Thyroid gland (tissue), 4 donors: Measurements from ENCODE around the gene MOBP. TPM values are rescaled to one million over a fixed set of nuclear protein-coding genes. Genes with fewer than 3 reads are reported as not detected.

Experiments
- DNase-seq, 2 donors: peaks; one replicate each; pipeline ENCODE4 v3.0.0-alpha.2; 2019
- H3K27ac ChIP-seq, 3 donors: fragments of 200-600 bp; sonication (generic); 1 replicate in 2 of 3; 2 replicates in 1 of 3; pipeline ENCODE4 v1.5.1; 2016 to 2019; ENCODE audit warnings: mild to moderate bottlenecking in 1 of 3, moderate library complexity in 1 of 3
- H3K27me3 ChIP-seq: fragments of 200-600 bp; sonication (generic); one replicate; pipeline ENCODE4 v1.5.1; 2019
- H3K36me3 ChIP-seq, 2 donors: fragments of 200-600 bp; sonication (generic); one replicate each; pipeline ENCODE4 v1.5.1; 2016 to 2019
- H3K4me1 ChIP-seq, 2 donors: fragments of 200-600 bp; sonication (generic); one replicate each; pipeline ENCODE4 v1.5.1; 2017 to 2019
- H3K4me3 ChIP-seq, 3 donors: fragments of 200-600 bp; sonication (generic); replicated peaks in 1 of 3; 1 replicate in 2 of 3; 2 replicates in 1 of 3; pipeline ENCODE4 v1.5.1; 2016; ENCODE audit warnings: mild to moderate bottlenecking in 1 of 3
- H3K9me3 ChIP-seq: fragments of 200-600 bp; sonication (generic); one replicate; pipeline ENCODE4 v1.5.1; 2017
- CTCF ChIP-seq, 6 experiments: fragments of 200-600 bp in 3 of 6; fragments of 450-650 bp in 3 of 6; sonication (generic) in 3 of 6; IDR thresholded peaks; one replicate each; pipeline ENCODE4 v1.5.1; 2016 to 2019; ENCODE audit warnings: antibody characterized with exemption in 6 of 6, mild to moderate bottlenecking in 2 of 6, inconsistent platforms in 1 of 6, moderate library complexity in 1 of 6
- POLR2A ChIP-seq, 2 donors: fragments of 450-650 bp; IDR thresholded peaks; one replicate each; pipeline ENCODE4 v1.6.1; 2017; ENCODE audit warnings: antibody characterized with exemption in 2 of 2, mild to moderate bottlenecking in 2 of 2, moderate library complexity in 1 of 2
- WGBS, 2 donors: methylation state at CpG; one replicate each; pipeline ENCODE4 v1.1.5; 2017; 5-methylcytosine and 5-hydroxymethylcytosine counted together
- intact Hi-C: fragments of 100-400 bp; cut with DNase I; formaldehyde crosslinking; loops from one replicate; pipeline ENCODE4 v1.15.1; 2023
- total RNA-seq, 4 donors: library from RNA; depleted of rRNA; stranded (reverse); fragments of >200 nt; gene quantifications; one replicate each; pipeline ENCODE4 v1.2.3, GENCODE V29; 2016

MOBP gene
- total RNA-seq, 4 donors from 2014 or later: not detected

DNA sequence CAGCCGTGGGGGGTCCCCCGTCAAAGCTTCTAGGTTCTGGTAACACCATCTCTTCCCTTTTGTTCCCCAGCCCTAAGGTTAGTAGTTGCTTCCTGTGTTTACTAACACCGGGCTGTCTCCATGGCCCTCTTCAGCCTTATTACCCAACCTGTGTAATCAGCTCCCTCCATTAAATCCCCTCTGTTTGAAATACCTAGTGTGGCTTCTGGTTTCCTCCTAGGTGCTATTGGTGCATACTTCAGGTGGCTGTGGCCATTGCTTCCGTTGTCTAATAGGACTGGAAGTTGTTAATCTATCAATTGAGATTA lies 35.3 kb downstream of the MOBP start:
- intact Hi-C loops: no loop called here
- Histone ChIP-seq H3K27ac (no peak overlapping the region), H3K27me3 (no peaks in the 10 kb centered on the region), H3K36me3 (no peaks in the 10 kb centered on the region), H3K9me3 (no peaks in the 10 kb centered on the region), H3K4me1 (no peaks in the 10 kb centered on the region), H3K4me3 (no peak overlapping the region)
- 42 to 71% methylated on average over 4 of the region's 4 CpGs for WGBS, 2 donors
- TF ChIP-seq POLR2A (IDR thresholded peaks at IDR 0.05) (no peak), CTCF (IDR thresholded peaks at IDR 0.05) (no peak)
- no peak for DNase-seq

GRCh38 chr3:39505866-39506742 lies 38.6 kb downstream of the MOBP start:
- H3K4me3 ChIP-seq: no peak overlapping the region
- TF ChIP-seq CTCF (IDR thresholded peaks at IDR 0.05) (no peak), POLR2A (IDR thresholded peaks at IDR 0.05) (no peak)
- no peaks in the 10 kb centered on the region for H3K36me3 ChIP-seq
- no peaks in the 10 kb centered on the region for H3K4me1 ChIP-seq
- 44 to 51% methylated on average over 12 of the region's 12 CpGs for WGBS, 2 donors
- no peaks in the 10 kb centered on the region for H3K9me3 ChIP-seq
- H3K27me3 ChIP-seq: no peaks in the 10 kb centered on the region
- intact Hi-C loops: no loop called here
- no peak overlapping the region for H3K27ac ChIP-seq
- DNase-seq: no peak

GRCh38 chr3:39506863-39507262 lies 39.4 kb downstream of the MOBP start:
- H3K36me3 ChIP-seq: no peaks in the 10 kb centered on the region
- TF ChIP-seq POLR2A (IDR thresholded peaks at IDR 0.05): no peak
- no peak for TF ChIP-seq CTCF (IDR thresholded peaks at IDR 0.05)
- H3K4me3 ChIP-seq: no peak overlapping the region
- intact Hi-C loops: no loop called here
- H3K27ac ChIP-seq: no peak overlapping the region
- no peaks in the 10 kb centered on the region for H3K9me3 ChIP-seq
- no peaks in the 10 kb centered on the region for H3K4me1 ChIP-seq
- no peak for DNase-seq
- 77 to 81% methylated on average over 1 of the region's 1 CpG for WGBS, 2 donors
- no peaks in the 10 kb centered on the region for H3K27me3 ChIP-seq

DNA sequence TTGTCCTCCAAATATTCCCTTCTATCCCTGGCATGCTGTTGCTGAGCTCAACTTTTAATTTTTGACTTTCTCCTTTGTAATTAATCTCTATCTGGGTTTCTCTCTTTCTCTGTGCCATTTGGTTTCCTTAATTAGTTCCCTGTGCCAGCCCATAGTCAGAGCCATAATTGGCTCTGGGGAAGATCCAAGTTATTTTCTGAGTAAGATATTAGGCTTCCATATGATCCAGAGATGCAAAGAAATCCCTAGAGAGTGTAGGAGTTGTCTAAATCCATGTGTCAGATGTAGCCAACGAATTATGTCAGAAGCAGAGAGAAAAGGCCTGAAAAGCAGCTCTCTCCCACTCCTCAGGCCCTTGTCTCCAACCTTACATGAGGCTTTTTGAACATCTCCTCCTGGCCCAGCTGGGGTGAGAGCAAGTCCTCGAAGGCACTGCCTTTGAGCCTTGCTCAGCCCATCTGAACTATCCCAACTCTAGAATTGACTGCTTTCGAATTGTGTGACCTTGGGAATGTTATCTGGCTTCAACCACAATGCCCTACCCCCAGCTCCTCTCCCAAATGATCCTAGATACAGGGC lies 46.4 kb downstream of the MOBP start:
- TF ChIP-seq POLR2A (IDR thresholded peaks at IDR 0.05): no peak
- no peak for TF ChIP-seq CTCF (IDR thresholded peaks at IDR 0.05)
- H3K27me3 ChIP-seq: no peaks in the 10 kb centered on the region
- H3K36me3 ChIP-seq: no peaks in the 10 kb centered on the region
- intact Hi-C loops: no loop called here
- H3K27ac ChIP-seq: no peak overlapping the region
- H3K4me3 ChIP-seq: no peak overlapping the region
- WGBS, 2 donors: 90 to 95% methylated on average over 3 of the region's 3 CpGs
- DNase-seq: no peak
- H3K4me1 ChIP-seq: no peaks in the 10 kb centered on the region
- H3K9me3 ChIP-seq: no peaks in the 10 kb centered on the region

GRCh38 chr3:39515681-39516441 lies 48.4 kb downstream of the MOBP start:
- TF ChIP-seq POLR2A (IDR thresholded peaks at IDR 0.05): no peak
- TF ChIP-seq CTCF (IDR thresholded peaks at IDR 0.05): no peak
- Histone ChIP-seq H3K27me3 (no peaks in the 10 kb centered on the region), H3K36me3 (no peaks in the 10 kb centered on the region), H3K9me3 (no peaks in the 10 kb centered on the region), H3K27ac (no peak overlapping the region), H3K4me1 (no peaks in the 10 kb centered on the region), H3K4me3 (no peak overlapping the region)
- DNase-seq: no peak
- intact Hi-C loops: no loop called here
- WGBS, 2 donors: 67 to 69% methylated on average over 11 of the region's 11 CpGs
